WI38 (cell line): ENCODE data around the gene RALGAPA1.

Experiments
- H3K4me3 ChIP-seq: 2 replicates; pipeline ENCODE4 v1.5.1; 2011; ENCODE audit warnings: low read depth, mild to moderate bottlenecking, control low read depth, low read length
- TF ChIP-seq, protein P1 (sequence below): IDR thresholded peaks from 2 replicates; pipeline ENCODE4 v1.5.1; 2012; ENCODE audit warnings: low read depth, mild to moderate bottlenecking, control low read depth, low read length

Gene RALGAPA1

DNA sequence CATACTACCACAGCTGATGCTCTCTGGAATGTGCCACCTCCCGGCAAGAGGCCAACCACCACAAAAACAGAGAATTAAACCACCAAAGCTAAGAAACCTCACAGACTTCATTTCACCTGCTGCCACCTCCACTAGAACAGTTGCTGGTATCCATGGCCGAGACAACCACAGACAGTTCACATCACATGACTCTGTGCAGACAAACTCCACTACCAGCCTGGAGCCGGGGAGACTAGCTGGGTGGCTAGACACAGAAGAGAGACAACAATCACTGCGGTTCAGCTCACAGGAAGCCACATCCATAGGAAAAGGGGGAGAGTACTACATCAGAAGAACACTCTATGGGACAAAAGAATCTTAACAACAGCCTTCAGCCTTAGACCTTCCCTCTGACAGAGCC lies 78.2 kb downstream of the RALGAPA1 start:
- TF ChIP-seq, protein P1, sequence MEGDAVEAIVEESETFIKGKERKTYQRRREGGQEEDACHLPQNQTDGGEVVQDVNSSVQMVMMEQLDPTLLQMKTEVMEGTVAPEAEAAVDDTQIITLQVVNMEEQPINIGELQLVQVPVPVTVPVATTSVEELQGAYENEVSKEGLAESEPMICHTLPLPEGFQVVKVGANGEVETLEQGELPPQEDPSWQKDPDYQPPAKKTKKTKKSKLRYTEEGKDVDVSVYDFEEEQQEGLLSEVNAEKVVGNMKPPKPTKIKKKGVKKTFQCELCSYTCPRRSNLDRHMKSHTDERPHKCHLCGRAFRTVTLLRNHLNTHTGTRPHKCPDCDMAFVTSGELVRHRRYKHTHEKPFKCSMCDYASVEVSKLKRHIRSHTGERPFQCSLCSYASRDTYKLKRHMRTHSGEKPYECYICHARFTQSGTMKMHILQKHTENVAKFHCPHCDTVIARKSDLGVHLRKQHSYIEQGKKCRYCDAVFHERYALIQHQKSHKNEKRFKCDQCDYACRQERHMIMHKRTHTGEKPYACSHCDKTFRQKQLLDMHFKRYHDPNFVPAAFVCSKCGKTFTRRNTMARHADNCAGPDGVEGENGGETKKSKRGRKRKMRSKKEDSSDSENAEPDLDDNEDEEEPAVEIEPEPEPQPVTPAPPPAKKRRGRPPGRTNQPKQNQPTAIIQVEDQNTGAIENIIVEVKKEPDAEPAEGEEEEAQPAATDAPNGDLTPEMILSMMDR, result no peak

DNA sequence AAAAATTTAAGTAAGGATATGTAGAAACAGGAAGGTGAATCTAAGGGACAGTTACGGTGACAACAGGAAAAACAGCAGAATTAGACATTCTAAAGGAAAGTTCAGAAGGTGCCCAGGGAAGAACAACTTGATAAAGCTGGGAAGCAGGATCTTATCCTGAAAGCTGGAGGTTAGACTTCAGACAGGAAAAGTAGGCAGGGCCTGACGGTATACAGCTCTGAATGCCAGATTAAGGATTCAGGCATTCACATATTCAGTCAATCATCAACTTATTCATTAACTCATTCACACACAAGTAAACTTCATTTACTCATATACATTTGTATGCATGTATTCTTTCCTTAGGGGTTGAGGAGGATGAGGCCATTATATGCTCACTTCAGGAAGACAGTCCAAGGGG lies 81.3 kb downstream of the RALGAPA1 start:
- no peak overlapping the region for H3K4me3 ChIP-seq
- TF ChIP-seq, protein P1, result no peak

More for the DNA sequence above, 78.2 kb downstream of the RALGAPA1 start:
- H3K4me3 ChIP-seq, result no peak overlapping the region

DNA sequence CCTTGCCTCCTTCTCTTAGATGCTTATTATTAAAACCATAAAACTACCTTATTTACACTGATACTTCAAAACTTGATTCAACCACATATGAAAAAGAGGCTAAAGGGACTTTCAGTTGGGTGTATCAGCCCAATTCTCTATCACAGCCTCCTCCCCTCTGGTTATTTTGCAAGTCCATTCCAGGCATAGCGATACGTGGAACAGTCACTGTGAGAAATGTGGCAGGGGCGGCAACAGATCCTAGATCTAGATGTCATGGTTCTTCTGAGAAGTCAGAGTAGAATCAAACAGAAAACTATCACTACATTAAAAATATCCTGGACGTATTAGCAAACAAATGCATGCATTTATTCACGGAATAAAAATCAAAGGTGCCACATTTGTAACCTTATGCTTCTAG lies 83.2 kb downstream of the RALGAPA1 start:
- TF ChIP-seq, protein P1, result no peak
- H3K4me3 ChIP-seq, result no peak overlapping the region

DNA sequence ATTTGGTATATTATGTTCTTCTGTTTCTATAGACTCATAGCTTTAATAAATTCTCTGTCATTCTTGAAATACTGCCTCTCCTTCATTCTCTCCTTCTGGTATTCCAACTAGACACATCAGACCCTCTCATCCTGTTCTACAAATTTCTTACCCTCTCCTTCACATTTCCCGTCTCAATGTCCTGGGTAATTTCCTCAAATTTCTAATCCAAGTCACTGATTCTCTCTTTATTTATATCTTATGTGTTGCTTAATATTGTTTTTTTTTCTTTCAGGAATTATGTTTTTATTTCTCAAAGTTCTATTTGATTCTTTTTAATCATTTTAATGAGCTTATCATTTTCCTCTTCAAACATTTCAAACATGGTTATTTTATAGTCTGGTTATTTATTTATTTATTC lies 94.0 kb downstream of the RALGAPA1 start:
- TF ChIP-seq, protein P1, result no peak
- H3K4me3 ChIP-seq, result no peak overlapping the region

DNA sequence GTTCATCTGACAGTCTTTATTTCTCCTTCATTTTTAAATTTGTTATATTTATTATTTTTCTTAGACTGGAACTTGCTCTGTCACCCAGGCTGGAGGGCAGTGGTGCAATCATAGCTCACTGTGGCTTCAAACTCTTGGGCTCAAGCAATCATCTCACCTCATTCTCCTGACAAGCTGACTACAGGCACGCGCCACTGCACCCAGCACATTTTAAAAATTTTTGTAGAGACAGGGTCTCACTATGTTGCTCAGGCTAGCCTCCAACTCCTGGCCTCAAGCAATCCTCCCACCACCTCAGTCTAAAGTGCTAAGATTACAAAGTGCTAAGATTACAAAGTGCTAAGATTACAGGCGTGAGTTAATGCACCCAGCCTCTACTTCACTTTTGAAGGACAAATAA lies 96.6 kb downstream of the RALGAPA1 start:
- H3K4me3 ChIP-seq, result no peak overlapping the region
- TF ChIP-seq, protein P1, result no peak

DNA sequence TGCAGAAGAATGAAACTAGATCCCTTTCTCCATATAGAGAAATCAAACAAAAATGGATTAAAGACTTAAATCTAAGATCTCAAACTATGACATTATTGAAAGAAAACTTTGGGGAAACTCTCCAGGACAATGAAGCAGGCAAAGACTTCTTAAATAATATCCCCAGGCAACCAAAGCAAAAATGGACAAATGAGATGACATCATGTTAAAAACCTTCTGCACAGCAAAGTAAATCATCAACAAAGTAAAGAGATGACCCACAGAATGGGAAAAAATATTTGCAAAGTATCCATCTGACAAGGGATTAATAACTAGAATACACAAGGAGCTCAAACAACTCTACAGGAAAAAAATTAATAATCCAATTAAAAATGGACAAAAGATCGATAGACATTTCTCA lies 101.0 kb downstream of the RALGAPA1 start:
- TF ChIP-seq, protein P1, result no peak
- H3K4me3 ChIP-seq, result no peak overlapping the region

DNA sequence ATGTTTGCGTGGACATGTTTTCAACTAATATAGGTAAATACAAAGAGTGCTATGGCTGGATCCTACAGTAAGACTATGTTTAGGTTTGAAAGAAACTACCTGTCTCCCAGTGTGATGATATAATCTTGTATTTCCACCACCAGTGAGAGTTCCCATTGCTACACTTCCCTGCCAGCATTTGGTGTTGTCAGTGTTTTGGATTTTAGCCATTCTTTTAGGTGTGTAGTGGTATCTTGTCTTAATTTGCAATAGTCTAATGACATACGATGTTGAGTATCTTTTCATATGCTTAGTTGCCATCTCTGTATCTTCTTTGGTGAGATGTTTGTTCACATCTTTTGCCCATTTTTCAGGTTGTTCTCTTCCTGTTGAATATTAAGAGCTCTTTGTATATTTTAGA lies 103.5 kb downstream of the RALGAPA1 start:
- H3K4me3 ChIP-seq, result no peak overlapping the region
- TF ChIP-seq, protein P1, result no peak
